Endothelial cell of umbilical vein (primary cell): Measurements from ENCODE around the gene CDYL. TPM values are rescaled to one million over a fixed set of nuclear protein-coding genes. Genes with fewer than 3 reads are reported as not detected.

Experiments
- BruUV-seq: library from RNA; stranded (reverse); fragments of 400-500 nt; replicated peaks from 2 replicates; lab custom pipeline; 2021; lab: Mats Ljungman, UMichigan
- CTCF ChIA-PET: fragments of 300-600, 350-600 bp; sonication (Branson Sonifier 250); formaldehyde crosslinking; loops from one replicate; lab custom pipeline; 2021; ENCODE audit warnings: antibody characterized with exemption, inconsistent platforms; lab: Charles Lee
- POLR2A ChIA-PET: fragments of 300-600, 350-600 bp; sonication (Branson Sonifier 250); formaldehyde crosslinking; loops from one replicate; lab custom pipeline; 2021; ENCODE audit warnings: antibody characterized with exemption, inconsistent platforms; lab: Charles Lee
- DNase-seq: peaks from one replicate; pipeline ENCODE4 v3.0.0-alpha.2; 2011; ENCODE audit warnings: low read depth, low spot score
- FAIRE-seq: peaks from 2 replicates; lab custom pipeline; 2011; peaks lifted over from hg19 to GRCh38; lab: Jason Lieb, UNC
- H2AFZ ChIP-seq: 2 replicates; pipeline ENCODE4 v1.6.0; 2012; ENCODE audit warnings: low read depth, low read length, control low read depth, inconsistent platforms
- H3K27ac ChIP-seq: 2 replicates; pipeline ENCODE4 v1.5.1; 2011; ENCODE audit warnings: low read depth, mild to moderate bottlenecking, control low read depth, low read length, moderate library complexity; ENCODE audit not compliant: insufficient read depth
- H3K27me3 ChIP-seq, 2 experiments: 2 replicates each; pipeline versions ENCODE4 v1.6.0 to v1.6.1; 2011; ENCODE audit warnings: low read length in 2 of 2, mixed read lengths in 1 of 2; ENCODE audit not compliant: control insufficient read depth in 2 of 2, insufficient read depth in 2 of 2
- H3K36me3 ChIP-seq, 2 experiments: 2 replicates in 1 of 2; 3 replicates in 1 of 2; pipeline ENCODE4 v1.5.1; 2011; ENCODE audit warnings: low read length in 2 of 2, mild to moderate bottlenecking in 1 of 2, moderate library complexity in 1 of 2; ENCODE audit not compliant: control insufficient read depth in 2 of 2, insufficient read depth in 2 of 2; ENCODE audit errors: extremely low read depth in 1 of 2
- H3K4me1 ChIP-seq: 3 replicates; pipeline ENCODE4 v1.5.1; 2011; ENCODE audit warnings: mild to moderate bottlenecking, low read length; ENCODE audit not compliant: control insufficient read depth, insufficient read depth; ENCODE audit errors: extremely low read depth
- H3K4me2 ChIP-seq: 2 replicates; pipeline ENCODE4 v1.6.1; 2011; ENCODE audit warnings: low read length, control low read depth, mixed read lengths; ENCODE audit not compliant: insufficient read depth
- H3K4me3 ChIP-seq, 3 experiments: fragments of 200-600 bp in 1 of 3; sonication (generic), shearing (Covaris generic) in 1 of 3; replicated peaks in 1 of 3; 2 replicates each; pipeline ENCODE4 v1.5.1; 2011 to 2016; ENCODE audit warnings: control low read depth in 3 of 3, low read length in 3 of 3, mild to moderate bottlenecking in 2 of 3, inconsistent platforms in 1 of 3, low read depth in 1 of 3, moderate library complexity in 1 of 3; ENCODE audit not compliant: insufficient read depth in 1 of 3
- H3K79me2 ChIP-seq: 2 replicates; pipeline ENCODE4 v1.6.0; 2012; ENCODE audit warnings: low read length, inconsistent platforms; ENCODE audit not compliant: control insufficient read depth, insufficient read depth
- H3K9ac ChIP-seq: replicated peaks from 2 replicates; pipeline ENCODE3; 2011; ENCODE audit warnings: low read length, control low read depth; ENCODE audit not compliant: insufficient read depth; ENCODE audit errors: extremely low read depth
- H3K9me1 ChIP-seq: replicated peaks from 3 replicates; pipeline ENCODE4 v1.6.0; 2011; ENCODE audit warnings: mild to moderate bottlenecking, low read length; ENCODE audit not compliant: control insufficient read depth, insufficient read depth; ENCODE audit errors: extremely low read depth
- H3K9me3 ChIP-seq: replicated peaks from 2 replicates; pipeline ENCODE4 v1.5.1; 2012; ENCODE audit warnings: low read length, inconsistent platforms; ENCODE audit not compliant: control insufficient read depth, insufficient read depth
- H4K20me1 ChIP-seq: replicated peaks from 2 replicates; pipeline ENCODE3; 2011; ENCODE audit warnings: mild to moderate bottlenecking, low read length; ENCODE audit not compliant: control insufficient read depth, insufficient read depth; ENCODE audit errors: extremely low read depth
- EZH2 ChIP-seq: IDR thresholded peaks from 2 replicates; pipeline ENCODE4 v1.6.1; 2012; ENCODE audit warnings: borderline replicate concordance, low read depth, mild to moderate bottlenecking, moderate library complexity, low read length, inconsistent platforms; ENCODE audit not compliant: severe bottlenecking
- FOS ChIP-seq: IDR thresholded peaks from 2 replicates; pipeline ENCODE4 v1.6.1; 2011; ENCODE audit warnings: mild to moderate bottlenecking, low read length, moderate library complexity, borderline replicate concordance; ENCODE audit not compliant: insufficient read depth
- GATA2 ChIP-seq: IDR thresholded peaks from 2 replicates; pipeline ENCODE4 v1.7.0; 2011; ENCODE audit warnings: low read depth, mild to moderate bottlenecking, moderate library complexity, mixed read lengths, low read length; ENCODE audit not compliant: insufficient read length, insufficient read depth
- JUN ChIP-seq: IDR thresholded peaks from 2 replicates; pipeline ENCODE4 v1.6.1; 2011; ENCODE audit warnings: borderline replicate concordance, low read depth; ENCODE audit not compliant: insufficient read length, insufficient read depth
- MYC ChIP-seq: IDR thresholded peaks from one replicate; pipeline ENCODE4 v1.6.1; 2011; ENCODE audit warnings: mild to moderate bottlenecking, low read depth, low read length
- POLR2A ChIP-seq: IDR thresholded peaks from 2 replicates; pipeline ENCODE4 v1.6.1; 2012; ENCODE audit warnings: low read depth, mild to moderate bottlenecking, control low read depth, low read length
- POLR2AphosphoS5 ChIP-seq: IDR thresholded peaks from 2 replicates; pipeline ENCODE4 v1.6.1; 2012; ENCODE audit warnings: low read depth, mild to moderate bottlenecking, control low read depth, low read length, moderate library complexity; ENCODE audit not compliant: insufficient read depth
- dilution Hi-C: fragments of 300-500 bp; cut with MboI; formaldehyde crosslinking; loops from one replicate; pipeline ENCODE4 v1.15.0; 2019; ENCODE audit warnings: low sequenced_read_pairs; ENCODE audit not compliant: extremely low pct_ligation_motif_present
- intact Hi-C: fragments of 100-400 bp; cut with micrococcal nuclease; formaldehyde crosslinking; loops from one replicate; pipeline ENCODE4 v1.10.0; 2022
- polyA plus RNA-seq, 4 experiments: library from polyadenylated mRNA; depleted of rRNA in 3 of 4; stranded (reverse) in 3 of 4; unstranded in 1 of 4; fragments of >200 nt; gene quantifications; 2 replicates each; pipeline versions ENCODE4 v1.2.1 to v1.2.3, GENCODE V29; 2011 to 2012; ENCODE audit warnings: missing spikeins in 1 of 4
- total RNA-seq: library from RNA; stranded (reverse); gene quantifications from 2 replicates; pipeline ENCODE4 v1.2.3, GENCODE V29; 2021
- TF ChIP-seq, protein P1 (sequence below): IDR thresholded peaks from 2 replicates; pipeline ENCODE4 v1.6.1; 2011; ENCODE audit not compliant: insufficient read depth, insufficient read length
- TF ChIP-seq, protein P2 (sequence below), 2 donors: IDR thresholded peaks; 1 replicate in 1 of 2; 2 replicates in 1 of 2; pipeline ENCODE4 v1.5.1; 2011; ENCODE audit warnings: low read length in 2 of 2, mild to moderate bottlenecking in 2 of 2, moderate library complexity in 2 of 2, control low read depth in 1 of 2, inconsistent platforms in 1 of 2, low read depth in 1 of 2; ENCODE audit not compliant: insufficient read depth in 1 of 2; ENCODE audit errors: extremely low read depth in 1 of 2

CDYL gene
- total and polyA plus RNA-seq, 2 donors (not counting 3 experiments of a cell fraction or from before 2014, with no cell fraction given) = 10.2 to 35.6 TPM

DNA sequence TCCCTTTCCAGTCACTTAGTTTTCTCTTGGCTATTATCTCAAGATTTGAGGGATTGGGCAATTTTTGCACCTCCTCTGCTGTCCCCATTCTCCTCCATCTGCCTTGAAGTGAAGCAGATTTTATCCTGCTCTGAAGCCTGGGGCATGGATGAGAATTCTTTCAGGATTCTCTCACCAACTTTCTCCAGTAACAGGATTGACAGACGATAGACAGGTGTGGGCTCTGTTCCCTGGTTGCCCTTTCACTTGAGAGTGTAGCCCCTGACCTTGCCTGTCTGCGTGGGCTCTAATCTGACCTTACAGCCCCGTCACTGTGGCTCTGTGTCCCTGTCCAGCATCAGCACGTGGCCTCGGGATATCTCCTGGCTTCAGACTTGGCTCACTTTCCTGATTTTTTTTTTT, 27.1 kb downstream of the CDYL start:
- no peaks in the 10 kb centered on the region for H3K36me3 ChIP-seq
- CTCF ChIA-PET = interaction anchor here (0.7 to 2.7 kb wide), 4 partner anchors 13 to 59 kb away, joined by 3 to 13 read pairs (median 3); no protein-coding TSS in a partner anchor
- no peak for DNase-seq
- no peak overlapping the region for H3K9ac ChIP-seq
- H3K9me3 ChIP-seq = no peaks in the 10 kb centered on the region
- no peak overlapping the region for H3K27ac ChIP-seq
- FAIRE-seq = no peak
- H2AFZ ChIP-seq = no peak overlapping the region
- H4K20me1 ChIP-seq = no peaks in the 10 kb centered on the region
- H3K4me1 ChIP-seq = peaks cover 5% of the 10 kb centered on the region
- H3K27me3 ChIP-seq = no peaks in the 10 kb centered on the region
- H3K4me2 ChIP-seq = no peak overlapping the region
- H3K79me2 ChIP-seq = peaks cover 73% of the 10 kb centered on the region
- TF ChIP-seq FOS = no peak
- H3K4me3 ChIP-seq = no peak overlapping the region
- no peaks in the 10 kb centered on the region for H3K9me1 ChIP-seq
- POLR2A ChIA-PET = no interaction called here
- intact Hi-C loops (no loop called here), dilution Hi-C loops (no loop called here)
- no TSS peak for BruUV-seq

DNA sequence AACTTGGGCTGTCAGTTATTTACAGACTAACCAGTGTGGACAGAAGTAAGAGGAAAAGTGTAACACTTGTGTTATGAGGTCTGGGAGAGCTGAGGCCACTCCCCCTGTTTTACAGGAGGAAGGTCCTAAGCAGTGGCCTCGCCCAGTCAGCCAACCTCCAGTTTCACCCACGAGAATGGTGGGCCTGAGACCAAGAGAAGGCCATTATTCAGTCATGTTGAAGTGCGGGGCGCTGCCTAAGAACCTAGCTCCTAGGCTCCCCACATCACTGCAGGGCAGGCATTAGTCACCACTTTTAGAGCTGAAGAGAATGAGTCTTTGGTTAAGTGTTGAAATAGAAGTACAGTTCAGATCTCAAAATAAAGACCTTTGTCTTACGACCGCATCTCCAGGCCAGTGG, 27.9 kb downstream of the CDYL start:
- H3K79me2 ChIP-seq = peaks cover 72% of the 10 kb centered on the region
- ChIA-PET POLR2A (no interaction called here), CTCF (interaction anchor here (0.7 to 1.5 kb wide), 2 partner anchors 19 to 58 kb away, joined by 3 read pairs; no protein-coding TSS in a partner anchor)
- no peaks in the 10 kb centered on the region for H4K20me1 ChIP-seq
- H3K9me1 ChIP-seq = no peaks in the 10 kb centered on the region
- H2AFZ ChIP-seq = no peak overlapping the region
- peaks cover 5% of the 10 kb centered on the region for H3K4me1 ChIP-seq
- H3K9me3 ChIP-seq = no peaks in the 10 kb centered on the region
- dilution Hi-C loops = no loop called here
- no TSS peak for BruUV-seq
- no peak overlapping the region for H3K9ac ChIP-seq
- H3K4me3 ChIP-seq = no peak overlapping the region
- no peaks in the 10 kb centered on the region for H3K27me3 ChIP-seq
- H3K27ac ChIP-seq = no peak overlapping the region
- H3K36me3 ChIP-seq = no peaks in the 10 kb centered on the region
- TF ChIP-seq MYC (no peak), JUN (no peak), FOS (no peak), POLR2A (no peak), EZH2 (no peak), GATA2 (no peak), POLR2AphosphoS5 (no peak)
- TF ChIP-seq, protein P1, sequence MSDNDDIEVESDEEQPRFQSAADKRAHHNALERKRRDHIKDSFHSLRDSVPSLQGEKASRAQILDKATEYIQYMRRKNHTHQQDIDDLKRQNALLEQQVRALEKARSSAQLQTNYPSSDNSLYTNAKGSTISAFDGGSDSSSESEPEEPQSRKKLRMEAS = no peak
- TF ChIP-seq, protein P2, sequence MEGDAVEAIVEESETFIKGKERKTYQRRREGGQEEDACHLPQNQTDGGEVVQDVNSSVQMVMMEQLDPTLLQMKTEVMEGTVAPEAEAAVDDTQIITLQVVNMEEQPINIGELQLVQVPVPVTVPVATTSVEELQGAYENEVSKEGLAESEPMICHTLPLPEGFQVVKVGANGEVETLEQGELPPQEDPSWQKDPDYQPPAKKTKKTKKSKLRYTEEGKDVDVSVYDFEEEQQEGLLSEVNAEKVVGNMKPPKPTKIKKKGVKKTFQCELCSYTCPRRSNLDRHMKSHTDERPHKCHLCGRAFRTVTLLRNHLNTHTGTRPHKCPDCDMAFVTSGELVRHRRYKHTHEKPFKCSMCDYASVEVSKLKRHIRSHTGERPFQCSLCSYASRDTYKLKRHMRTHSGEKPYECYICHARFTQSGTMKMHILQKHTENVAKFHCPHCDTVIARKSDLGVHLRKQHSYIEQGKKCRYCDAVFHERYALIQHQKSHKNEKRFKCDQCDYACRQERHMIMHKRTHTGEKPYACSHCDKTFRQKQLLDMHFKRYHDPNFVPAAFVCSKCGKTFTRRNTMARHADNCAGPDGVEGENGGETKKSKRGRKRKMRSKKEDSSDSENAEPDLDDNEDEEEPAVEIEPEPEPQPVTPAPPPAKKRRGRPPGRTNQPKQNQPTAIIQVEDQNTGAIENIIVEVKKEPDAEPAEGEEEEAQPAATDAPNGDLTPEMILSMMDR (IDR thresholded peaks at IDR 0.05; ENCODE audit: extremely low read depth in 1 of 2, insufficient read depth in 1 of 2, low read depth in 1 of 2, low read length in 2 of 2) = no peak
- intact Hi-C loops = no loop called here
- FAIRE-seq = no peak
- H3K4me2 ChIP-seq = no peak overlapping the region
- no peak for DNase-seq
